Left ventricle myocardium inferior (tissue), 1 donor: ENCODE results near the gene STK17A. TPM values are rescaled to one million over a fixed set of nuclear protein-coding genes. Genes with fewer than 3 reads are reported as not detected.

Experiments used
- DNase-seq: peaks from one replicate; pipeline ENCODE4 v3.0.0-alpha.2; 2020
- H3K27ac ChIP-seq: fragments of 200-600 bp; replicated peaks from 2 replicates; pipeline ENCODE4 v1.8.0; 2021
- H3K27me3 ChIP-seq: fragments of 200-600 bp; 2 replicates; pipeline ENCODE4 v1.8.0; 2021; ENCODE audit warnings: low read depth
- H3K36me3 ChIP-seq: fragments of 200-600 bp; 2 replicates; pipeline ENCODE4 v1.8.0; 2021
- H3K4me1 ChIP-seq: fragments of 200-600 bp; 2 replicates; pipeline ENCODE4 v1.8.0; 2021
- H3K4me3 ChIP-seq: fragments of 200-600 bp; 2 replicates; pipeline ENCODE4 v1.8.0; 2021; ENCODE audit warnings: mild to moderate bottlenecking, moderate library complexity
- H3K9me3 ChIP-seq: fragments of 200-600 bp; replicated peaks from 2 replicates; pipeline ENCODE4 v1.8.0; 2021
- intact Hi-C: fragments of 100-400 bp; cut with micrococcal nuclease; formaldehyde crosslinking; loops from one replicate; pipeline ENCODE4 v1.11.0; 2022
- total RNA-seq: library from RNA; stranded (reverse); fragmentation: NEBNext Ultra II Directional; extraction: Animal tissue kit (Norgen Biotek cat#: 25700); gene quantifications from one replicate; pipeline ENCODE4 v1.2.1, GENCODE V29; 2021
- TF ChIP-seq, protein P1 (sequence below): fragments of 200-600 bp; IDR thresholded peaks from 2 replicates; pipeline ENCODE4 v1.8.0; 2021; ENCODE audit warnings: antibody characterized with exemption, mild to moderate bottlenecking, borderline replicate concordance
- donor health status: DM: no; HTN: yes; CAD: no; lungs with severe emphysema.

Gene STK17A
- total RNA-seq, 1 donor from 2014 or later, result 32.3 TPM

DNA sequence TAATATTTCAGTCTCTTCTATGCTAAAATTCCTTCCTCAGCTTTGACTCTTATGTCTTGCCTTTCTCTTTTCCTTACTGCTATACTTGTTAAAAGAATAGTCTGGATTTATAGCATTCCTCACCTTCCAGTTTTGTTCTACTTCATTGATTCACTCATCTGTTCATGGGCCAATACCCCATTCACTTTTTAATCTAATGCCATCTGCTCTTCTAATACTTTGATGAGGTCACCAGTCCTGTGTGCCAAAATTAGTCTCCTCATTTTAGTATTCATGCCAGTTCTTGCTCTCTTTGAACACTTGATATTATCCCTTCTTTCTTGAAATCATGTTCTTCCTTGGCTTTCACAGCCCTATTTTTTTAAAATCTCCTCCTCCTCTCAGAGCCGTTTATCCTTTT, 19.3 kb downstream of the STK17A start:
- no peak for DNase-seq
- intact Hi-C loops, result no loop called here
- Histone ChIP-seq H3K4me1 (peaks cover 17% of the 10 kb centered on the region), H3K36me3 (peaks cover 33% of the 10 kb centered on the region), H3K27me3 (no peaks in the 10 kb centered on the region), H3K4me3 (no peak overlapping the region), H3K9me3 (no peaks in the 10 kb centered on the region), H3K27ac (no peak overlapping the region)
- TF ChIP-seq, protein P1, sequence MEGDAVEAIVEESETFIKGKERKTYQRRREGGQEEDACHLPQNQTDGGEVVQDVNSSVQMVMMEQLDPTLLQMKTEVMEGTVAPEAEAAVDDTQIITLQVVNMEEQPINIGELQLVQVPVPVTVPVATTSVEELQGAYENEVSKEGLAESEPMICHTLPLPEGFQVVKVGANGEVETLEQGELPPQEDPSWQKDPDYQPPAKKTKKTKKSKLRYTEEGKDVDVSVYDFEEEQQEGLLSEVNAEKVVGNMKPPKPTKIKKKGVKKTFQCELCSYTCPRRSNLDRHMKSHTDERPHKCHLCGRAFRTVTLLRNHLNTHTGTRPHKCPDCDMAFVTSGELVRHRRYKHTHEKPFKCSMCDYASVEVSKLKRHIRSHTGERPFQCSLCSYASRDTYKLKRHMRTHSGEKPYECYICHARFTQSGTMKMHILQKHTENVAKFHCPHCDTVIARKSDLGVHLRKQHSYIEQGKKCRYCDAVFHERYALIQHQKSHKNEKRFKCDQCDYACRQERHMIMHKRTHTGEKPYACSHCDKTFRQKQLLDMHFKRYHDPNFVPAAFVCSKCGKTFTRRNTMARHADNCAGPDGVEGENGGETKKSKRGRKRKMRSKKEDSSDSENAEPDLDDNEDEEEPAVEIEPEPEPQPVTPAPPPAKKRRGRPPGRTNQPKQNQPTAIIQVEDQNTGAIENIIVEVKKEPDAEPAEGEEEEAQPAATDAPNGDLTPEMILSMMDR, result no peak

DNA sequence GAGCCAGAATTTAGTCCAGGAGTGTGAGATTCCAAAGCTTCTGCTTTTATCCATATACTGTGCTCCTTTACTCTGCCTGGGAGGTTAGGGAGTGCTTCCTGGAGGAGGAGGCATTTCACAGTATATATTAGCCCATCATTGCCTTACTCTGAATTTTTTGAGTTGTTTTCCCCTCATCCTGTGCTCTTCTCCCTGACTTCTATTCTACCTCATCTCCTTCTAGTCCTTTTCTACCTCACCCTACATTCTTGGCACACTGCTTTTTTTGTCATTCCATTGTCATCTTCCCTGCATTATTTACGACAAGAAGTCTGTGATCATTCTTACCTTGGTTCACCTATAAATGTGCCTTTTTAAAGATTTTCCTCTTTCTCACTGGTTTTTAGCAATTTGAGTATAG, 21.3 kb downstream of the STK17A start:
- no peak overlapping the region for H3K27ac ChIP-seq
- intact Hi-C loops, result no loop called here
- DNase-seq, result no peak

DNA sequence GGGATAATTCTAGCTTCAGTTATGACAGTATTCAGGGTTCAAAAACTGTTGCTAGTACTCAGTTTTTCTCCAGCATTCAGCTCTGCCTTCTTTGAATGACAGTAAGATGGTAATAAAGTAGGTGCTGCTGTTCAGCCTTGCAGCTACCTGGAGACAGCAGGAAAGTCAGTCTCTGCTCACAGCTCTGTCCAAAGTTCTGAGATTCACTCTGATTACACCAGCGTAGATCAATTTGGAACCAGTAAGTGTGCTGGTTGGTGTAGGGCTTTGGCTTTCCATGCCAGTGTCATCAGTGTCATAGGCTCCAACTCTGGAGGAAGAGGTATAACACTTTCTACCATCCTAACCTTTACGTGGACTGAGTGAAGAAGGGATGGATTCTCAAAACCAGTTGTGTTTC, 26.2 kb downstream of the STK17A start:
- Histone ChIP-seq H3K9me3 (no peaks in the 10 kb centered on the region), H3K27me3 (no peaks in the 10 kb centered on the region), H3K36me3 (peaks cover 28% of the 10 kb centered on the region), H3K27ac (no peak overlapping the region), H3K4me1 (peaks cover 21% of the 10 kb centered on the region), H3K4me3 (no peak overlapping the region)
- TF ChIP-seq, protein P1, result no peak
- no peak for DNase-seq
- intact Hi-C loops, result no loop called here

More for the DNA sequence above, 21.3 kb downstream of the STK17A start:
- Histone ChIP-seq H3K4me1 (peaks cover 17% of the 10 kb centered on the region), H3K36me3 (peaks cover 23% of the 10 kb centered on the region), H3K4me3 (no peak overlapping the region), H3K9me3 (no peaks in the 10 kb centered on the region), H3K27me3 (no peaks in the 10 kb centered on the region)
- TF ChIP-seq, protein P1, result no peak

DNA sequence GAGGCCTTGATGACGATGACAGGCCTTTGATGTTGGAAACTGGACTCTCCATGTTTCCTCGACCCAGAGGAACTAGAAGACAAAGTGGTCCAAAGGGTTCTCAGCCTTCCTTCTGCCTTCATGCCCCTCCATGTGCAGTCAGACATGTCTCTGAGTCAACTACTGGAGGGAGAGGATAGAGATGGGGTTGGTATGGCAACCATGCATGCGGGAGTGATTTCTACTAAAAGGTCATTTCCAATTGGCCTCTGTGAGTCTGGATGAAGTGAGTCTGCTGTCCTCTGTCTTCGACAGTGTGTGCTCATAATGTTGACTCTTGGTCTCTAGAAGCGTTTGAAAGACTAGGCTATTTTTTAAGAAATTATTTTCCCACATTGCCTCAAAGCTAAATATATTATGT, 29.2 kb downstream of the STK17A start:
- Histone ChIP-seq H3K9me3 (no peaks in the 10 kb centered on the region), H3K27me3 (no peaks in the 10 kb centered on the region), H3K4me1 (peaks cover 15% of the 10 kb centered on the region), H3K36me3 (peaks cover 28% of the 10 kb centered on the region), H3K27ac (peak overlapping the region; percentile 41), H3K4me3 (no peak overlapping the region)
- TF ChIP-seq, protein P1, result no peak
- intact Hi-C loops, result no loop called here
- DNase-seq, result no peak

DNA sequence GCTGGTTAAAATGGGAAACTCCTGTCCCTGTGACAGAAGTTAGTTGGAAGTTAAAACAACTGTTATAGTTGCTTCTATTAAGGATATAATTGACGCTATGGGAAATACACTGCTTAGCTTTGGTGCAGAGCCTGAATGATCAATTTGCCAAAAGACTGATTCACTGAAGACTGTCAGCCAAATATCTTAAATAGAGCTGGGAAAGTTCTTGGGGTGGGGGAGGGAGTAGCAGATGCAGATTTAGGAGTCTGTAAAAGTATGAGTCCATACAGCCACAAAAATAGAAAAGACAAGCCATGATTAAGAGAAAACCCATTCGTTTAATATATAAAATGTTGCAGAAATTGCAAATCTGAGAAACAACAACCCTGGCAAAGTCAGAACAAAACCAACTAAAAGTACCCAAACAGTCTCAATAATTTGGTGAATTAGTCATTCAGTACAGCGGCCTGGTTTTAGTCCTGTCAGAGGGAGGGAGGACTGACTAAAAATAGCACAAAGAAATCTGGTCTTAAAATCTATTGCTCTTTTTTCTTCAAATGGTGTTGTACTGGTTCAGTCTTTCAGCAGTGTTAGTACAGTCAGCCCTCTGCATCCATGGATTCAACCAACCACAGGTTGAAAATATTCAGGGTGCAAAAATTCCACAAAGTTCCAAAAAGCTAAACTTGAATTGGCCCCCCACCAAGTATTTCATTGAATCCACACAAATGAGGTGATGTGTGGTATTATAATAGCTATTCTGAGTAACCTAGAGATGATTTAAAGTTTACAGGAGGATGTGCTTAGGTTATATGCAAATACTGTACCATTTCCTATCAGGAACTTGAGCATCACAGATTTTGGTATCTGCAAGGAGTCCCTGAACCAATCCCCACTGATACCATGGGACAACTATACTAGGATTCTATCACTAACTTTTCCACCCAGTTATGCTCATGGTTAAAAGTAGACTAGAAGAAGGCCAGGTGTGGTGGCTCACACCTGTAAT, 30.0 kb downstream of the STK17A start:
- intact Hi-C loops, result no loop called here

More for the DNA sequence above, 30.0 kb downstream of the STK17A start:
- Histone ChIP-seq H3K27me3 (no peaks in the 10 kb centered on the region), H3K27ac (peak overlapping the region; percentile 41), H3K9me3 (no peaks in the 10 kb centered on the region), H3K4me3 (no peak overlapping the region), H3K36me3 (peaks cover 28% of the 10 kb centered on the region), H3K4me1 (peaks cover 15% of the 10 kb centered on the region)
- DNase-seq, result no peak
- TF ChIP-seq, protein P1, result no peak
